Fibroblast of skin of abdomen (primary cell): Measurements from ENCODE around the gene MICU1.
"Not testable (repeated sequence)": the region's sequence is repeated elsewhere in the genome, so short reads cannot be mapped to it uniquely, and the experiment has no call there.

Experiments
- DNase-seq: peaks from one replicate; pipeline ENCODE4 v3.0.0-alpha.2; 2013

MICU1 gene

DNA sequence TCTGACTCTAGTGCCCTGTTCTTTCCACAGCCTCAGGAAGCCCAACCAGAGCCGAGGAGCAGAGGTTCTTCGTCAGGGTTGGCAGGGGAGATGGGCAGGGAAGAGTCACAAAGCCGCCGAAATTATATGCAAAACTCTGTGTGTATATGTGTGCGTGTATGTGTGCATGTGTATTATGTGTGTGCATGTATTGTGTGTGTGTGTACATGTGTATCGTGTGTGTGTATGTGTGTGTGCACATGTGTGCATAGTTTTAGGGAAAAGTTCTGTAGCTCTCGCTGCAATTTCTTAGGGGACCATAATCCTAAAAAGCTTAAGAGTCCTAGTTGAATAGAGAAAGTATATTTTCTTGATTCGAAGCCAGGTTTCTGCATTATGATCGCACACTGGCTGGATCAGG lies 288.2 kb downstream of the MICU1 start:
- no peak for DNase-seq

DNA sequence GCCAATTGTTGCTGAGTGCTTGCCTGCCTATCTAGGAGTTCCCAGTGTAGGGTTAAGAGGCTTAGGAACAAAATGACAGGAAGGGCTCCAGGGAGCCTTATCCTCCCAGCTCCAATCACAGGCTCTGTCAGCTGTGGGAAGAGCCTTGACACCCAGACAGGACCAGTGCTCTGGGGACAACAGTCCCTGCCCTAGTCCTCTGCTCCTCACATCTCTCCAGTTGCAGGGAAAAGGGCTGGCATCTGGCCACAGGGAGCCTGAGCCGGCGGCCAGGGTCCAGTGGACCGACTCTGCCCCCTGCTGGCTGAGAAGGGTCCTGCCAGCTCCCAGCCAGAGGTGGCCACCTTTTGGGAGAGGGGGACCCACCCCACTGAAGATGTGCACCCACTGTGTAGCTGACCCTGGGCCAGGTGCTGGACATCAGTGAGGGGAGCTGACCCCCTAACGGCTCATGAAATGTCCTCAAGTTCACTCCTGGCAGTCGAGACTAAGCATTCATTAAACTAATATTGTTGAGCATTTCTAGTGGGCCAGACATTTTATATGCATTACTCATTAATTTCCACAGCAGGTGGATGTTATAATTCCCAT lies 288.7 kb downstream of the MICU1 start:
- DNase-seq, result peak; percentile 60

- DNase-seq, result no peak
These were observed 289.4 kb downstream of the MICU1 start for GRCh38 chr10:72336259-72337038.

GRCh38 chr10:72335394-72336258 lies 290.3 kb downstream of the MICU1 start:
- DNase-seq, result no peak

DNA sequence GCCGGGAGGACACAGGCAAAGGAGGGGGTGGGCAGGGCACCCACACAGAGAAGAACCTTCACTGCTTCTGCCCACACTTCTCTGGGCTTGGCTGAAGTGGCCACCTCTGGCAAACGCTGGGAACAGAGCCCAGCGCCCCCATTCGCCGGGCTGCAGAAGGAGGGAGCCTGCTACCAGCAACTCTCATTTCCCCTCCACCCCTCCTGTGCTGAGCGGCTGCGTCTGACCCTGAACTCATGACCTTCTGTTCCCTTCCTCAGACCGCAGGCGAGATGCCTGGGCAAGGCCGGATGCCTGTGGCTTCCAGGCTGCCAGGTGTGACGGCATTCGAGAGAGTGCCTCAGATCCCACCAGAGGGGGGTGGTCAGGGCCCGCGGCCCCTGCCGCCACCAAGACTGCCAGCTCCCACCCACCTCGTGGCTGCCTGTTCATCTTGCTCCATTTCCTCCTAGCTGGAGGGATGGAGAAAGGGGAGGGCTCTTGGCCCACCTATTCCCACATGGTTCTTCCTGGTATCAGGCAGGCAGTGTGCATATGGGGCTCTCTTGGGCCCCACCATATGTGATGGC lies 291.0 kb downstream of the MICU1 start:
- DNase-seq, result peak; percentile 45

GRCh38 chr10:72334196-72334824 lies 291.6 kb downstream of the MICU1 start:
- peak; percentile 49 for DNase-seq

GRCh38 chr10:72333112-72334015 lies 292.5 kb downstream of the MICU1 start:
- DNase-seq, result no peak

- DNase-seq, result no peak
These were observed 293.3 kb downstream of the MICU1 start for GRCh38 chr10:72332423-72333111.

DNA sequence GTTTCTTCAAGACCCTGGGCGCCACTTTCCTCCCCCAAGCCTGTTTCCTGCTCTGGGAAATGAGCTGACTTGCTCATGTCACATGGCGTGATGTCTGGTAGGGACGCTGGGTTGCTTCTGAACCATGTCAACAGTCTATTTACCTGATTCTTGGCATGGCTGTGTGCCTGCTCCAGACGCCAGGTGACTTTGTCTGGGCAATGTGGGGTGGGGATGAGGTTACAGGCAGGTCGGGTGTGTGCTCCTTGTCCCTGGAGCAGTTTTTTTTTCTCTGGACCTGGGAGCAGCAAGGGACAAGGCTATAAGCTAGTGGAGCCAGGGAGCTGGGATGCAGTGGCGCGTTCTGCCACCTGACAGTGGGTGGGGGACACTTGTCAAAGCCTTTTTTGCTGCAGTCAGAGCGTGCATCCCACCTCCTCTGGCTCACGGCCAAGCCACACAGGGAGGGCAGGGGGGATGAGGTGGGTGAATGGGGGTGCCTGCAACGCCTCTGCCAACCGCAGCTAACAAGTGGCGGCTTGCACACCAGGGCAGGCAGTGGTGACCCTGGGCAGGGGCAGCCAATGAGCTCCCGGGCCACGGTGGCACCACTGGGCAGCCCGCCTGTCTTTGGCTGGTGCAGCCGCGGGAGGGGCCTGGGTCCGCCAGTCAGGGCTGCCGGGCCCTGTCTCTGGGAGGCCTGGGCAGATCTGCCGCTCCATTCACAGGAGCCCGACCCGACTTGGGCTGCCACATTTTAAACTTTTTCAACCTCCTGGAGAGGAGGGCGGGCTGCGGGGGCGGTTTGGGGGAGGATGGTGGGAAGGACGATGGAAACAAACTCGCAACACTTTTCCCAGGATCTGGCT lies 294.1 kb downstream of the MICU1 start:
- DNase-seq, result peak; percentile 73

- DNase-seq, result no peak
These were observed 295.8 kb downstream of the MICU1 start for GRCh38 chr10:72330069-72330426.

GRCh38 chr10:72329290-72330068 lies 296.4 kb downstream of the MICU1 start:
- DNase-seq, result no peak

GRCh38 chr10:72328829-72329204 lies 297.1 kb downstream of the MICU1 start:
- DNase-seq, result no peak

- DNase-seq, result peak; percentile 65
These were observed 297.6 kb downstream of the MICU1 start for GRCh38 chr10:72328045-72328828.

DNA sequence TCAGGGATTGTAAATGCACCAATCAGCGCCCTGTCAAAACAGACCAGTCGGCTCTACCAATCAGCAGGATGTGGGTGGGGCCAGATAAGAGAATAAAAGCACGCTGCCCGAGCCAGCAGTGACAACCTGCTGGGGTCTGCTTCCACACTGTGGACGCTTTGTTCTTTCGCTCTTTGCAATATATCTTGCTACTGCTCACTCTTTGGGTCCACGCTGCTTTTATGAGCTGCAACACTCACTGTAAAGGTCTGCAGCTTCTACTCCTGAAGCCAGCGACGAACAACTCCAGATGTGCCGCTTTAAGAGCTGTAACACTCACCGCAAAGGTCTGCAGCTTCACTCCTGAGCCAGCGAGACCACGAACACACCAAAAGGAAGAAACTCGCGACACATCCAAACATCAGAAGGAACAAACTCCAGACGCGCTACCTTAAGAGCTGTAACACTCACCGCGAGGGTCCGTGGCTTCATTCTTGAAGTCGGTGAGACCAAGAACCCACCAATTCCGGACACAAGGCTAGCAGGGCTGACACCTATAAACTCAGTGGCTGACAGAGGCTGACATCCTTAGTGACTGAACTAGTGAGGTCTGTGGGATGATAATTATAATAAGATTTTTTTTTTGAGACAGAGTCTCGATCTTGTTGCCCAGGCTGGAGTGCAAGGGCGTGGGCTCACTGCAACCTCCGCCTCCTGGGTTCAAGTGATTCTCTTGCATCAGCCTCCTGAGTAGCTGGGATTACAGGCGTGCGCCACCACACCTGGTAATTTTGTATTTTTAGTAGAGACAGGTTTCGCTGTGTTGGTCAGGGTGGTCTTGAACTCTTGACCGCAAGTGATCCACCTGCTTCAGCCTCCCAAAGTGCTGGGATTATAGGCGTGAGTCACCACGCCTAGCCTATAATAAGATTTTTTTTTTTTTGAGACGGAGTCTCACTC lies 298.9 kb downstream of the MICU1 start:
- not testable (repeated sequence) for DNase-seq

GRCh38 chr10:72325243-72326175 lies 300.4 kb downstream of the MICU1 start:
- not testable (repeated sequence) for DNase-seq

- DNase-seq, result no peak
These were observed 302.1 kb downstream of the MICU1 start for GRCh38 chr10:72323771-72324191.
